MM.1S (cell line): ENCODE results near the gene TENT4A.

Experiments used
- DNase-seq: peaks from one replicate; pipeline ENCODE4 v3.0.0-alpha.2; 2015
- H2AFZ ChIP-seq: fragments of 300-600 bp; sonication (generic); 2 replicates; pipeline ENCODE4 v1.6.0; 2016; ENCODE audit warnings: antibody characterized with exemption, low read length
- H3F3A ChIP-seq: fragments of 300-600 bp; sonication (generic); 2 replicates; pipeline ENCODE4 v1.6.1; 2016; ENCODE audit warnings: mild to moderate bottlenecking, antibody characterized with exemption, low read length, moderate library complexity, mixed read lengths; ENCODE audit not compliant: insufficient read depth
- H3K27ac ChIP-seq: fragments of 300-600 bp; sonication (generic); 2 replicates; pipeline ENCODE4 v1.5.1; 2016; ENCODE audit warnings: mild to moderate bottlenecking, low read length
- H3K27me3 ChIP-seq: fragments of 300-600 bp; sonication (generic); replicated peaks from 2 replicates; pipeline ENCODE4 v1.6.0; 2016; ENCODE audit warnings: low read length; ENCODE audit not compliant: insufficient read depth
- H3K36me3 ChIP-seq: fragments of 300-600 bp; sonication (generic); replicated peaks from 2 replicates; pipeline ENCODE4 v1.6.1; 2016; ENCODE audit warnings: mild to moderate bottlenecking, low read length, mixed read lengths; ENCODE audit not compliant: insufficient read depth
- H3K4me1 ChIP-seq: fragments of 300-600 bp; sonication (generic); 2 replicates; pipeline ENCODE4 v1.6.1; 2016; ENCODE audit warnings: low read length, mixed read lengths
- H3K4me2 ChIP-seq: fragments of 300-600 bp; sonication (generic); 2 replicates; pipeline ENCODE4 v1.6.0; 2016; ENCODE audit warnings: low read depth, low read length
- H3K4me3 ChIP-seq: fragments of 300-600 bp; sonication (generic); 2 replicates; pipeline ENCODE4 v1.5.1; 2016; ENCODE audit warnings: low read length, mixed read lengths
- H3K79me2 ChIP-seq: fragments of 300-600 bp; sonication (generic); 2 replicates; pipeline ENCODE4 v1.6.1; 2016; ENCODE audit warnings: mixed run types, low read length, mixed read lengths
- H3K9ac ChIP-seq: fragments of 300-600 bp; sonication (generic); 2 replicates; pipeline ENCODE4 v1.6.1; 2016; ENCODE audit warnings: low read length, mixed read lengths
- H3K9me2 ChIP-seq: fragments of 300-600 bp; sonication (generic); replicated peaks from 2 replicates; pipeline ENCODE4 v1.6.1; 2016; ENCODE audit warnings: mild to moderate bottlenecking, low read length, mixed read lengths; ENCODE audit not compliant: insufficient read depth
- H3K9me3 ChIP-seq: fragments of 300-600 bp; sonication (generic); replicated peaks from 2 replicates; pipeline ENCODE4 v1.6.1; 2016; ENCODE audit warnings: mild to moderate bottlenecking, low read length, mixed read lengths; ENCODE audit not compliant: insufficient read depth
- H4K20me1 ChIP-seq: fragments of 300-600 bp; sonication (generic); 2 replicates; pipeline ENCODE4 v1.6.1; 2016; ENCODE audit warnings: mild to moderate bottlenecking, low read length, moderate library complexity, mixed read lengths; ENCODE audit not compliant: insufficient read depth
- EZH2 ChIP-seq: fragments of 300-600 bp; sonication (generic); optimal IDR thresholded peaks from 2 replicates; pipeline ENCODE3; 2017; ENCODE audit warnings: low read depth, mild to moderate bottlenecking, antibody characterized with exemption, low read length, mixed read lengths
- EZH2phosphoT487 ChIP-seq: fragments of 300-600 bp; sonication (generic); IDR thresholded peaks from 2 replicates; pipeline ENCODE4 v1.6.1; 2018; ENCODE audit warnings: antibody characterized with exemption, low read length
- TF ChIP-seq, protein P1 (sequence below): fragments of 300-600 bp; sonication (generic); IDR thresholded peaks from 2 replicates; pipeline ENCODE4 v1.5.1; 2016; ENCODE audit warnings: antibody characterized with exemption, low read length, mixed read lengths

Gene TENT4A

DNA sequence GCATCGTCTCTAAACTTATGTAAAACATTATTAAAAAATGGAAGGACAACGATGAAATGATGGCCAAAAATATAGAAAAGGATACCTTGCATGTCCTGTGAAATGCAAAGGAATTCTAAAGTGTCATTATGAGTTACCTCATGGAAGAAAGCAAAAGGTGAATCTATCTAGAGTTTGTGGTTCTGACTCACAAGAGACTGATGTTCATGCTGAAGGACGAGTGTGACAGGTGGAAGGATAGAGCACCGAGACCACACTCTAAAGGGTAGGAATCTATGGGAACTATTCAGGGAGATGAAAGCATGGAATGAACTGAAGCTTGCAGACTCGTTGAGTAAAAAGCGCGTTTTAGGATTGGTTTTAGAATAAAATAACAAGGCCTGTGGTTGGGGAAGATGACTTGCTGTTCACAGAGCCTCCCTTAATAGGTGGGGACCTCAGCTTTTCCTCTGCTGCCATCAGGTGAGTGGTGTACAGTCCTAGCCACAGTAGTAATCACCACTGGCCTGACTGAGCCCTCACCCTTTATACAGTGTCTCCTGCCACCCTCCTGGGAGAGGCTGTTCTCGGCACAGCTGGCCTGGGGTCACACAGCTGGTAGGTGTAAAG lies 11.2 kb downstream of the TENT4A start:
- no peak for TF ChIP-seq EZH2
- TF ChIP-seq, protein P1, sequence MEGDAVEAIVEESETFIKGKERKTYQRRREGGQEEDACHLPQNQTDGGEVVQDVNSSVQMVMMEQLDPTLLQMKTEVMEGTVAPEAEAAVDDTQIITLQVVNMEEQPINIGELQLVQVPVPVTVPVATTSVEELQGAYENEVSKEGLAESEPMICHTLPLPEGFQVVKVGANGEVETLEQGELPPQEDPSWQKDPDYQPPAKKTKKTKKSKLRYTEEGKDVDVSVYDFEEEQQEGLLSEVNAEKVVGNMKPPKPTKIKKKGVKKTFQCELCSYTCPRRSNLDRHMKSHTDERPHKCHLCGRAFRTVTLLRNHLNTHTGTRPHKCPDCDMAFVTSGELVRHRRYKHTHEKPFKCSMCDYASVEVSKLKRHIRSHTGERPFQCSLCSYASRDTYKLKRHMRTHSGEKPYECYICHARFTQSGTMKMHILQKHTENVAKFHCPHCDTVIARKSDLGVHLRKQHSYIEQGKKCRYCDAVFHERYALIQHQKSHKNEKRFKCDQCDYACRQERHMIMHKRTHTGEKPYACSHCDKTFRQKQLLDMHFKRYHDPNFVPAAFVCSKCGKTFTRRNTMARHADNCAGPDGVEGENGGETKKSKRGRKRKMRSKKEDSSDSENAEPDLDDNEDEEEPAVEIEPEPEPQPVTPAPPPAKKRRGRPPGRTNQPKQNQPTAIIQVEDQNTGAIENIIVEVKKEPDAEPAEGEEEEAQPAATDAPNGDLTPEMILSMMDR, result no peak
- TF ChIP-seq EZH2phosphoT487, result no peak
- Histone ChIP-seq H3K9me3 (no peaks in the 10 kb centered on the region), H3K27ac (no peak overlapping the region), H3K36me3 (no peaks in the 10 kb centered on the region; the same call in none of the 2 replicates), H3K4me3 (no peak overlapping the region), H3K9me2 (no peaks in the 10 kb centered on the region), H3F3A (peaks cover 40% of the 10 kb centered on the region), H3K79me2 (peaks cover 95% of the 10 kb centered on the region), H4K20me1 (no peaks in the 10 kb centered on the region), H3K27me3 (no peaks in the 10 kb centered on the region), H3K4me1 (peaks cover 63% of the 10 kb centered on the region), H3K9ac (no peak overlapping the region), H2AFZ (no peak overlapping the region), H3K4me2 (no peak overlapping the region)
- no peak for DNase-seq

DNA sequence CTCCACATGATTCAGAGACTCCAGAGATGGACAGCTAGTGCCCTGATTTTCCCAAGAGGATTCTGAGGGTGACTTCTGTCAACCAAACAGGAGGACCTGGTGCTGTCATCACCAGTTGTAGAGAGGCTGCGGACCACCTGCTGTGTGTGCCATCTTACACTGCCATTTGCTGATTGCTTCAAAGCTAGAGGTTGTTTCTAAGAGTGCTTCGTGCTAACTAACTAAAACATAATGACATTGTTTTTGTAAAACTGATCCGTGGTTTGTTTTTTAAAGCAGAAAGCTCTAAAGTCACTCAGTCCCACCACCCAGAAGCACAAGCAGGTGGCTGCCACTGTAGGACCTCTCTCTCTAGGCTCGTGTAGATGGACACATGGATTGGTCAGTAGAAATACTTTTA lies 12.2 kb downstream of the TENT4A start:
- Histone ChIP-seq H3K9me2 (no peaks in the 10 kb centered on the region), H3K27ac (no peak overlapping the region), H3K9ac (no peak overlapping the region), H3K4me2 (no peak overlapping the region), H3F3A (peaks cover 50% of the 10 kb centered on the region), H3K4me1 (peaks cover 57% of the 10 kb centered on the region), H3K27me3 (no peaks in the 10 kb centered on the region), H4K20me1 (no peaks in the 10 kb centered on the region), H3K79me2 (peaks cover 90% of the 10 kb centered on the region), H3K4me3 (no peak overlapping the region), H2AFZ (no peak overlapping the region), H3K9me3 (no peaks in the 10 kb centered on the region), H3K36me3 (no peaks in the 10 kb centered on the region; the same call in none of the 2 replicates)
- TF ChIP-seq EZH2 (no peak), EZH2phosphoT487 (no peak)
- TF ChIP-seq, protein P1, result no peak
- no peak for DNase-seq

DNA sequence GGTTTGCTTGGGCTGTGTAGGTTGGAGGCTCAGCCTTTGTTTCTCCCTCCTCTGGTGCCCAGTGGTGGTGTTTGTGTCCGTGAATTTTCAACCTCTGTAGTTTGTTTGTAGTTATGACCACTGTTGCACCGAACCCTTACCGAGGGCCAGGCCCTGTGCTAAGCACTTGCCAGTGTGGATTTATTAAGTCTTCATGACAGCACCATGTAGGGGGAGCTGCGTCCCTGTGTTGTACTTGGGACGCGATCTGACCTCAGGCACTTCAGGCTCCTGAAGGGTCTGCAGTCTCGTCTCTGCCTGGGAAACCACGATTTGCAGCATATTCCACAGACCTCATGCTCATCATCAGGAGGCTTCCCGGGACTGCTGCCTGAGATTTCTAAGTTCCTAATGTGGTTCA lies 12.8 kb downstream of the TENT4A start:
- peaks cover 46% of the 10 kb centered on the region for H3F3A ChIP-seq

More for the DNA sequence above, 12.8 kb downstream of the TENT4A start:
- no peak for TF ChIP-seq EZH2phosphoT487
- TF ChIP-seq EZH2, result no peak
- TF ChIP-seq, protein P1, result no peak
- H3K4me1 ChIP-seq, result peaks cover 56% of the 10 kb centered on the region
- no peaks in the 10 kb centered on the region for H3K9me2 ChIP-seq
- no peak overlapping the region for H3K4me2 ChIP-seq
- H3K27ac ChIP-seq, result no peak overlapping the region
- no peaks in the 10 kb centered on the region for H3K9me3 ChIP-seq
- no peak overlapping the region for H2AFZ ChIP-seq
- no peak overlapping the region for H3K9ac ChIP-seq
- no peak overlapping the region for H3K4me3 ChIP-seq
- H3K27me3 ChIP-seq, result no peaks in the 10 kb centered on the region
- H4K20me1 ChIP-seq, result no peaks in the 10 kb centered on the region
- H3K79me2 ChIP-seq, result peaks cover 91% of the 10 kb centered on the region
- no peaks in the 10 kb centered on the region; the same call in none of the 2 replicates for H3K36me3 ChIP-seq
- no peak for DNase-seq
